ENCODE measurements around the gene GOSR2.

DNA sequence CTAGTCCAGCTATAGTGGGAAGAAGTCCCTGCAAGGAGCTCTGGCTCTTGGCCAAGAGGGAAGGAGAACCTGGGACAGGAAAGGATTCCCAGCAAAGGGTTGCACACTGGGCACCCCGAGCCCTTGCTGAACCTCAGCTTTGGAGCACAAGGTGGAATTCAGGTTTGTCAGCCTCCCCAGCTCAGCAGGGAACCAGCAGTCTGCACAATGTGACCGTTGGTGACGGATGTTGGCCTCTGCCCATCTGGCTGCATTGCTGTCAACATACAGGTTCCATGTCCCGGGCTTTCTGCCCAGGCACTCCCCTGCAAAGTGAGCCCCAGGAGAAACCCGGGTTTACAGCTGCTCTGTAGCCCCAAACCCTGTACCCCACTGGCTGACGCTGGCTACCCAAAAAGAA is 49.4 kb downstream of the GOSR2 start:
- TF ChIP-seq TCF7L2 (IDR thresholded peaks at IDR 0.05; ENCODE audit: low read depth, low read length): no peak
- no peak for TF ChIP-seq TBL1XR1 (IDR thresholded peaks at IDR 0.05; ENCODE audit: low read length in 2 of 2)
- TF ChIP-seq, protein P1, sequence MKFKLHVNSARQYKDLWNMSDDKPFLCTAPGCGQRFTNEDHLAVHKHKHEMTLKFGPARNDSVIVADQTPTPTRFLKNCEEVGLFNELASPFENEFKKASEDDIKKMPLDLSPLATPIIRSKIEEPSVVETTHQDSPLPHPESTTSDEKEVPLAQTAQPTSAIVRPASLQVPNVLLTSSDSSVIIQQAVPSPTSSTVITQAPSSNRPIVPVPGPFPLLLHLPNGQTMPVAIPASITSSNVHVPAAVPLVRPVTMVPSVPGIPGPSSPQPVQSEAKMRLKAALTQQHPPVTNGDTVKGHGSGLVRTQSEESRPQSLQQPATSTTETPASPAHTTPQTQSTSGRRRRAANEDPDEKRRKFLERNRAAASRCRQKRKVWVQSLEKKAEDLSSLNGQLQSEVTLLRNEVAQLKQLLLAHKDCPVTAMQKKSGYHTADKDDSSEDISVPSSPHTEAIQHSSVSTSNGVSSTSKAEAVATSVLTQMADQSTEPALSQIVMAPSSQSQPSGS (CRISPR knock-in tag; IDR thresholded peaks at IDR 0.05): no peak
- no peak for TF ChIP-seq POLR2AphosphoS5 (IDR thresholded peaks at IDR 0.05; ENCODE audit: control insufficient read depth, insufficient read depth, low read depth, low read length)
- TF ChIP-seq, protein P2, sequence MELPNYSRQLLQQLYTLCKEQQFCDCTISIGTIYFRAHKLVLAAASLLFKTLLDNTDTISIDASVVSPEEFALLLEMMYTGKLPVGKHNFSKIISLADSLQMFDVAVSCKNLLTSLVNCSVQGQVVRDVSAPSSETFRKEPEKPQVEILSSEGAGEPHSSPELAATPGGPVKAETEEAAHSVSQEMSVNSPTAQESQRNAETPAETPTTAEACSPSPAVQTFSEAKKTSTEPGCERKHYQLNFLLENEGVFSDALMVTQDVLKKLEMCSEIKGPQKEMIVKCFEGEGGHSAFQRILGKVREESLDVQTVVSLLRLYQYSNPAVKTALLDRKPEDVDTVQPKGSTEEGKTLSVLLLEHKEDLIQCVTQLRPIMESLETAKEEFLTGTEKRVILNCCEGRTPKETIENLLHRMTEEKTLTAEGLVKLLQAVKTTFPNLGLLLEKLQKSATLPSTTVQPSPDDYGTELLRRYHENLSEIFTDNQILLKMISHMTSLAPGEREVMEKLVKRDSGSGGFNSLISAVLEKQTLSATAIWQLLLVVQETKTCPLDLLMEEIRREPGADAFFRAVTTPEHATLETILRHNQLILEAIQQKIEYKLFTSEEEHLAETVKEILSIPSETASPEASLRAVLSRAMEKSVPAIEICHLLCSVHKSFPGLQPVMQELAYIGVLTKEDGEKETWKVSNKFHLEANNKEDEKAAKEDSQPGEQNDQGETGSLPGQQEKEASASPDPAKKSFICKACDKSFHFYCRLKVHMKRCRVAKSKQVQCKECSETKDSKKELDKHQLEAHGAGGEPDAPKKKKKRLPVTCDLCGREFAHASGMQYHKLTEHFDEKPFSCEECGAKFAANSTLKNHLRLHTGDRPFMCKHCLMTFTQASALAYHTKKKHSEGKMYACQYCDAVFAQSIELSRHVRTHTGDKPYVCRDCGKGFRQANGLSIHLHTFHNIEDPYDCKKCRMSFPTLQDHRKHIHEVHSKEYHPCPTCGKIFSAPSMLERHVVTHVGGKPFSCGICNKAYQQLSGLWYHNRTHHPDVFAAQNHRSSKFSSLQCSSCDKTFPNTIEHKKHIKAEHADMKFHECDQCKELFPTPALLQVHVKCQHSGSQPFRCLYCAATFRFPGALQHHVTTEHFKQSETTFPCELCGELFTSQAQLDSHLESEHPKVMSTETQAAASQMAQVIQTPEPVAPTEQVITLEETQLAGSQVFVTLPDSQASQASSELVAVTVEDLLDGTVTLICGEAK (IDR thresholded peaks at IDR 0.05): no peak
- TF ChIP-seq, protein P2 (CRISPR knock-in tag; IDR thresholded peaks at IDR 0.05): no peak
- no peak for TF ChIP-seq MAFF (IDR thresholded peaks at IDR 0.05; ENCODE audit: low read length)
- no peak for TF ChIP-seq SMAD1 (IDR thresholded peaks at IDR 0.05; ENCODE audit: low read depth, low read length, partially characterized antibody)
- TF ChIP-seq, protein P3, sequence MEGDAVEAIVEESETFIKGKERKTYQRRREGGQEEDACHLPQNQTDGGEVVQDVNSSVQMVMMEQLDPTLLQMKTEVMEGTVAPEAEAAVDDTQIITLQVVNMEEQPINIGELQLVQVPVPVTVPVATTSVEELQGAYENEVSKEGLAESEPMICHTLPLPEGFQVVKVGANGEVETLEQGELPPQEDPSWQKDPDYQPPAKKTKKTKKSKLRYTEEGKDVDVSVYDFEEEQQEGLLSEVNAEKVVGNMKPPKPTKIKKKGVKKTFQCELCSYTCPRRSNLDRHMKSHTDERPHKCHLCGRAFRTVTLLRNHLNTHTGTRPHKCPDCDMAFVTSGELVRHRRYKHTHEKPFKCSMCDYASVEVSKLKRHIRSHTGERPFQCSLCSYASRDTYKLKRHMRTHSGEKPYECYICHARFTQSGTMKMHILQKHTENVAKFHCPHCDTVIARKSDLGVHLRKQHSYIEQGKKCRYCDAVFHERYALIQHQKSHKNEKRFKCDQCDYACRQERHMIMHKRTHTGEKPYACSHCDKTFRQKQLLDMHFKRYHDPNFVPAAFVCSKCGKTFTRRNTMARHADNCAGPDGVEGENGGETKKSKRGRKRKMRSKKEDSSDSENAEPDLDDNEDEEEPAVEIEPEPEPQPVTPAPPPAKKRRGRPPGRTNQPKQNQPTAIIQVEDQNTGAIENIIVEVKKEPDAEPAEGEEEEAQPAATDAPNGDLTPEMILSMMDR (IDR thresholded peaks at IDR 0.05 in 2 of 3, conservative IDR thresholded peaks at IDR 0.05 in 1 of 3; ENCODE audit: insufficient read depth in 2 of 3, low read depth in 1 of 3, low read length in 3 of 3): no peak
- no peak for TF ChIP-seq ELF1 (tag; IDR thresholded peaks at IDR 0.05)
- no peak for TF ChIP-seq ZNF778 (CRISPR knock-in tag; IDR thresholded peaks at IDR 0.05)
